HEK293T (cell line): ENCODE data around the gene PSD2.

Source experiments
- ARNT ChIP-seq: fragments of 450-650 bp; IDR thresholded peaks from 2 replicates; pipeline ENCODE4 v1.6.1; 2017; ENCODE audit warnings: mild to moderate bottlenecking
- BHLHE40 ChIP-seq: fragments of 450-650 bp; IDR thresholded peaks from 2 replicates; pipeline ENCODE4 v1.6.1; 2016; ENCODE audit warnings: mild to moderate bottlenecking, moderate library complexity, borderline replicate concordance
- CTBP1 ChIP-seq: fragments of 450-650 bp; IDR thresholded peaks from 2 replicates; pipeline ENCODE4 v1.6.1; 2016; ENCODE audit warnings: borderline replicate concordance
- ELF4 ChIP-seq: fragments of 450-650 bp; IDR thresholded peaks from 2 replicates; pipeline ENCODE4 v1.6.1; 2017; ENCODE audit warnings: antibody characterized with exemption
- FOXM1 ChIP-seq: fragments of 450-650 bp; IDR thresholded peaks from 2 replicates; pipeline ENCODE4 v1.6.1; 2017; ENCODE audit warnings: mild to moderate bottlenecking, borderline replicate concordance
- HDGF ChIP-seq: fragments of 450-650 bp; IDR thresholded peaks from 2 replicates; pipeline ENCODE4 v1.6.1; 2017; ENCODE audit warnings: antibody characterized with exemption, borderline replicate concordance
- L3MBTL2 ChIP-seq: fragments of 450-650 bp; conservative IDR thresholded peaks from 2 replicates; pipeline ENCODE4 v1.6.1; 2016; ENCODE audit warnings: mild to moderate bottlenecking
- SP1 ChIP-seq: fragments of 450-650 bp; IDR thresholded peaks from 2 replicates; pipeline ENCODE4 v1.6.1; 2017
- SUZ12 ChIP-seq: fragments of 450-650 bp; IDR thresholded peaks from 2 replicates; pipeline ENCODE4 v1.6.1; 2016; ENCODE audit warnings: mild to moderate bottlenecking
- TF ChIP-seq, protein P1 (sequence below): fragments of 450-650 bp; IDR thresholded peaks from 2 replicates; pipeline ENCODE4 v1.6.1; 2016

DNA sequence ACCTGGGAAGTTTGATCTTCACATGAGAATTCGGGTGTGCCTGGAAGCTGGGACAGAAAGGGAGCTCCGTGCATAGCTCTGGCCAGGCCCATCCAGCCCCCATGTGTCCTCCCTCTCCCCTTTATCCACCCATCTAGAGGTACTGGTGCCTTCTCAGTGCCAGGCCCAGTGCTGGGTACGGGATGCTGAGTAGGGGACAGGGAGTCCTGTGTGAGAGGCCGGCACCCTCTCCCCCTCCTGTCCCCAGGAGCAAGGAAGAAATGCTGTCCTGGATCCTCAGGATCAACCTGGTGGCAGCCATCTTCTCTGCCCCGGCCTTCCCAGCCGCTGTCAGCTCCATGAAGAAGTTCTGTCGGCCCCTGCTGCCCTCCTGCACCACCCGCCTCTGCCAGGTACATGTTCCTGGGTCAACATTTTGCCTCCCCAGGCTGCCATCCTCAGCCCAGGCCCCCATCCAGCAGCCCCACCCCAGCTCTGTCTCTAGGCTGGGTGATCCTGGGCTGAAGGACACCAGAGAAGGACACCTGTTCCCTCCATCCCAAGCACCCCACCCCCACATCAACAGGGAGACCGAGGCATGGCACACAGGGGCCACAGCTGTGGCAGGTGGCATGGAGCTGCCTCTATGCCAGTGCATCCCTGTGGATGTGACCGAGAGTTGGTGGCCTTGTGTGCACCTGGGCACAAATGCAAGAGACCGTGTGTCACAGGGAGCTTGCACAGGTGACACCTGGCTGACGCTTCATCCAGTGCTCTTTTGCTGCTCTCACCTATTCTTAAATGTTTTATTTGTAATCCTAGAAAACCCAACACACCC is 43.0 kb downstream of the PSD2 start:
- TF ChIP-seq HDGF (no peak), SP1 (no peak), SUZ12 (no peak), L3MBTL2 (no peak), BHLHE40 (no peak), FOXM1 (no peak), ELF4 (no peak), CTBP1 (no peak), ARNT (no peak)
- TF ChIP-seq, protein P1, sequence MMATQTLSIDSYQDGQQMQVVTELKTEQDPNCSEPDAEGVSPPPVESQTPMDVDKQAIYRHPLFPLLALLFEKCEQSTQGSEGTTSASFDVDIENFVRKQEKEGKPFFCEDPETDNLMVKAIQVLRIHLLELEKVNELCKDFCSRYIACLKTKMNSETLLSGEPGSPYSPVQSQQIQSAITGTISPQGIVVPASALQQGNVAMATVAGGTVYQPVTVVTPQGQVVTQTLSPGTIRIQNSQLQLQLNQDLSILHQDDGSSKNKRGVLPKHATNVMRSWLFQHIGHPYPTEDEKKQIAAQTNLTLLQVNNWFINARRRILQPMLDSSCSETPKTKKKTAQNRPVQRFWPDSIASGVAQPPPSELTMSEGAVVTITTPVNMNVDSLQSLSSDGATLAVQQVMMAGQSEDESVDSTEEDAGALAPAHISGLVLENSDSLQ = no peak
